Left lung (tissue), 10 donors: ENCODE results near the gene NIN. TPM values are rescaled to one million over a fixed set of nuclear protein-coding genes. Genes with fewer than 3 reads are reported as not detected.

Experiments
- ATAC-seq: fragments of 200-7000 bp; cut with Tn5 transposase; one replicate; pipeline ENCODE4 v1.9.1; 2020; ENCODE audit warnings: moderate library complexity
- DNase-seq, 4 donors: peaks; one replicate each; pipeline ENCODE4 v3.0.0-alpha.2; 2013 to 2020
- H3K27ac ChIP-seq, 2 donors: fragments of 200-600 bp; sonication (generic) in 1 of 2; one replicate each; pipeline versions ENCODE4 v1.5.0 to v1.8.0; 2020 to 2021
- H3K27me3 ChIP-seq, 2 donors: fragments of 200-600 bp; sonication (generic) in 1 of 2; one replicate each; pipeline versions ENCODE4 v1.5.0 to v1.8.0; 2020 to 2021
- H3K36me3 ChIP-seq, 2 donors: fragments of 200-600 bp; sonication (generic) in 1 of 2; one replicate each; pipeline versions ENCODE4 v1.5.0 to v1.8.0; 2020 to 2021
- H3K4me1 ChIP-seq, 2 donors: fragments of 200-600 bp; one replicate each; pipeline ENCODE4 v1.8.0; 2021
- H3K4me3 ChIP-seq, 2 donors: fragments of 200-600 bp; sonication (generic) in 1 of 2; one replicate each; pipeline versions ENCODE4 v1.5.0 to v1.8.0; 2020 to 2021; ENCODE audit warnings: mild to moderate bottlenecking in 1 of 2
- H3K9me3 ChIP-seq, 2 donors: fragments of 200-600 bp; sonication (generic) in 1 of 2; one replicate each; pipeline versions ENCODE4 v1.5.0 to v1.8.0; 2020 to 2021
- intact Hi-C, 2 donors: fragments of 100-400 bp; cut with DNase I; formaldehyde crosslinking; loops; one replicate each; pipeline versions ENCODE4 v1.11.2 to v1.14.2; 2022
- polyA plus RNA-seq, 6 donors: library from polyadenylated mRNA; unstranded; fragments of 120-200 nt; gene quantifications; one replicate each; pipeline ENCODE4 v1.2.1, GENCODE V29; 2013; ENCODE audit not compliant: insufficient read length in 6 of 6
- total RNA-seq, 2 donors: library from RNA; stranded (reverse); fragmentation: NEBNext Ultra II Directional; extraction: Animal tissue kit (Norgen Biotek cat#: 25700); gene quantifications; one replicate each; pipeline ENCODE4 v1.2.1, GENCODE V29; 2021
- TF ChIP-seq, protein P1 (sequence below), 2 donors: fragments of 200-600 bp; sonication (generic) in 1 of 2; IDR thresholded peaks; one replicate each; pipeline versions ENCODE4 v1.5.0 to v1.8.0; 2021; ENCODE audit warnings: antibody characterized with exemption in 2 of 2
- donor health status: DM: no; HTN: yes; CAD: no.
- donor health status: DM: no; HTN: no; CAD: no.

The NIN gene
- total and polyA plus RNA-seq, 8 donors = 25.2 to 49.6 (median 29.5) TPM

DNA sequence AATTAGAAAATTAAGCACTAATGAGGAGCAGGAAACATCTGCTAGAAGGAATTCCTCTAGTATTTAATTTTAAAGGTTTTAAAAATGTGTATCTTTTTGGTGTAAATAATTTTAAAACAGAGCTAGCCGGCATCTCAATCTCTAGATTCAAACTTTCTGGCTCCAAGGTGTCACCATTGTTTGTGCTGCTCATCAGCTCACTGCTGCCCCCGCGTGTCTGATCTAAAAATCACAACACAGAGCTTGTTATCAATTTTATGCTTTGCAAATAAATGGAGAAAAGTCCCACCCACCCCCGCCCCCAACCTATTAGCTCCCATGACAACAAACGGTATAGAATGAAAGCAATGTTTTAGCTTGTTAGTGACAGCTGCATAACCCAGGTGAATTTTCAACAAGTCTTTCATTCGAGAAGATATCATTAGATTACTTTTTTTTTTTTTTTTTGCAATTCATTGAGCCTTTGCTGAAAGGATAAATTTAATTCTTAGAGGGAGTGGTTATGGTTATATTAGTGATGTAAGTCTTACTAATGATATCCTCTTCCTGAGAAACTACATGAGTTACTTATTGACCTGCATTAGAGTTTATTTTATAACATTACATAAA lies 29.6 kb upstream of the NIN start:
- ATAC-seq = peak; percentile 94
- Histone ChIP-seq H3K36me3 (no peaks in the 10 kb centered on the region), H3K4me1 (peaks cover 5 to 19% of the 10 kb centered on the region in 2 donors), H3K9me3 (no peaks in the 10 kb centered on the region), H3K27ac (peak overlapping the region; percentile 72 to 73), H3K4me3 (peak overlapping the region; percentile 52 to 55), H3K27me3 (no peaks in the 10 kb centered on the region)
- TF ChIP-seq, protein P1, sequence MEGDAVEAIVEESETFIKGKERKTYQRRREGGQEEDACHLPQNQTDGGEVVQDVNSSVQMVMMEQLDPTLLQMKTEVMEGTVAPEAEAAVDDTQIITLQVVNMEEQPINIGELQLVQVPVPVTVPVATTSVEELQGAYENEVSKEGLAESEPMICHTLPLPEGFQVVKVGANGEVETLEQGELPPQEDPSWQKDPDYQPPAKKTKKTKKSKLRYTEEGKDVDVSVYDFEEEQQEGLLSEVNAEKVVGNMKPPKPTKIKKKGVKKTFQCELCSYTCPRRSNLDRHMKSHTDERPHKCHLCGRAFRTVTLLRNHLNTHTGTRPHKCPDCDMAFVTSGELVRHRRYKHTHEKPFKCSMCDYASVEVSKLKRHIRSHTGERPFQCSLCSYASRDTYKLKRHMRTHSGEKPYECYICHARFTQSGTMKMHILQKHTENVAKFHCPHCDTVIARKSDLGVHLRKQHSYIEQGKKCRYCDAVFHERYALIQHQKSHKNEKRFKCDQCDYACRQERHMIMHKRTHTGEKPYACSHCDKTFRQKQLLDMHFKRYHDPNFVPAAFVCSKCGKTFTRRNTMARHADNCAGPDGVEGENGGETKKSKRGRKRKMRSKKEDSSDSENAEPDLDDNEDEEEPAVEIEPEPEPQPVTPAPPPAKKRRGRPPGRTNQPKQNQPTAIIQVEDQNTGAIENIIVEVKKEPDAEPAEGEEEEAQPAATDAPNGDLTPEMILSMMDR (IDR thresholded peaks at IDR 0.05) = peak; percentile 66 to 76
- DNase-seq = peak; percentile 70 to 86 (median 80)
- intact Hi-C loops = loop anchor here in 1 of 2 donors (10.0 kb wide), 1 partner anchor 66 kb away; no protein-coding TSS in a partner anchor

DNA sequence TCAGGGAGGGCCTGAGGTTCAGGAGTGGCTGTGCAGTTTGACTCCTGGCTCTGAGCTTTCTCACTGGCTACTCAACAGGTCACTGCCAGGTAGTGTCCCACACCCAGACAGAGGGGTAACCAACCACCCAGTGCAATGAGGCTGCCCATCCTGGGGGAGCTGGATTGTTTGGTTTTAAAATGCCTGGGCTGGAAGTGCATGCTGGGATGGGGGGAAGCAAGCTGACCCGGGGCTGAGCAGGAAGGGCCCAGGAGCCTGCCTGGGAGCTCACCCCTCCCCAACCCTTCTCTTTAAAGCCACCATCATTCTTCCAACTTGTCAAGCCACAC lies 28.3 kb upstream of the NIN start:
- Histone ChIP-seq H3K27me3 (no peaks in the 10 kb centered on the region), H3K4me3 (peak overlapping the region; percentile 52 to 55), H3K4me1 (peaks cover 5 to 7% of the 10 kb centered on the region in 2 donors), H3K27ac (no peak overlapping the region), H3K36me3 (no peaks in the 10 kb centered on the region), H3K9me3 (no peaks in the 10 kb centered on the region)
- ATAC-seq (no peak), DNase-seq (no peak)
- intact Hi-C loops = no loop called here
- TF ChIP-seq, protein P1 (IDR thresholded peaks at IDR 0.05) = no peak

DNA sequence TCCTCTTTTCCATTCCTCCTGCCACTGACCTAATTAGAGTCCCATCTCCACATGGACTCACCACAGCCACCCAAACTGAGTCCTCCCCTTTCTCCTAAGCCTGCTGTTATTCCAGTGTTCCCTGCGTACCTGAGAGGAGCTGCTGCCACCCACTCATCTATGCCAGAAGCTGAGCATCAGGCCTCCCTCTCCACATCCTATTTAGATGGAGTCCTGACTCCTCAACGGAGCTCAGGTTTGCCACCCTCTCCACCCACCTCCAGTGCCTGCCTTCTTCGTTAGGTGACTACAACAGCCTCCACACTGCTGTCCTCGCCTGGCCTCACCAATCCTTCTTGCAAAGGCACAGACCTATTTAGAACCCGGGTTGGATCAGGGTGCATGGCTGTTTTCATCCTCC lies 25.7 kb upstream of the NIN start:
- no peaks in the 10 kb centered on the region for H3K36me3 ChIP-seq
- no peaks in the 10 kb centered on the region for H3K27me3 ChIP-seq
- no peak for DNase-seq
- no peak overlapping the region for H3K4me3 ChIP-seq
- ATAC-seq = no peak
- H3K4me1 ChIP-seq = peaks cover 5 to 7% of the 10 kb centered on the region in 2 donors
- H3K27ac ChIP-seq = no peak overlapping the region
- no peaks in the 10 kb centered on the region for H3K9me3 ChIP-seq
- intact Hi-C loops = no loop called here
- TF ChIP-seq, protein P1 (IDR thresholded peaks at IDR 0.05) = no peak

DNA sequence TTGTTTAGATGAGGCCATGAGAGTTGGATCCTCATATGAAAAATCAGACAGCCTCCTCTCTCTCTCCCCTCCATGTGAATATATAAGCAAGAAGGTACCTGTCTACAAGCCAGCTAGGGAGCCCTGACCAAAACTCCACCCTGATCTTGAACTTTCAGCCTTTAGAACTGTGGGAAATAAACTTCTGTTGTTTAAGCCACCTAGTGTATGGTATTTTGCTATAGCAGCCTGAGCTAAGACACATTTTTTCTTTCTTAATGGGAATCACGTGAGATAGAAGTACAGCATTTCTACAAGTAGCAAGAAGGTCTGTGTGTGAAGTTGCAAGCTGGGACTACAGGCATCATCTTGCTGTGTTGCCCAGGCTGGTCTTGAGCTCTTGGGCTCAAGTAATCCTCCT lies 24.6 kb upstream of the NIN start:
- Histone ChIP-seq H3K27ac (no peak overlapping the region), H3K4me3 (no peak overlapping the region), H3K27me3 (no peaks in the 10 kb centered on the region), H3K36me3 (no peaks in the 10 kb centered on the region), H3K4me1 (peaks cover 5 to 7% of the 10 kb centered on the region in 2 donors), H3K9me3 (no peaks in the 10 kb centered on the region)
- intact Hi-C loops = no loop called here
- TF ChIP-seq, protein P1 (IDR thresholded peaks at IDR 0.05) = no peak
- DNase-seq = no peak
- no peak for ATAC-seq

DNA sequence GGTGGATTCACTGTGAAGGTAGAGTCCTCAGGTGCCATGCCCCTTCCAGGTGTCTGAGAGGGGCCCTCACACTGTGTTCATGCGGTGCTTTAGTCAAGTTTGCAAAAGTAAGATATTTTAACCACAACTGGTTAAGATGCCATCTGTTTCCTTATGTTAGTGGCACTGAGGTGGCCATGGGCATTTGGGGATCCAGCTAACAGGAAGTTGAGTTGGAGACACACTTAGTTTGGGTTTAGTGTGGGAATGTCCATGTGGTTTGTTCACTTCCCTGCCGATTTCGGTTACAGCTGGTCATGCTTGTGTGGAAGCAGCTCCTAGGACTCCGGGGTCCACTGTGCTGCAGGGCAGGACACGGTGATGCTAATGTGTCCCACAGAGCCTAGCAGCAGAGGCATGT lies 23.6 kb upstream of the NIN start:
- DNase-seq (no peak), ATAC-seq (no peak)
- Histone ChIP-seq H3K27me3 (no peaks in the 10 kb centered on the region), H3K9me3 (no peaks in the 10 kb centered on the region), H3K36me3 (no peaks in the 10 kb centered on the region), H3K4me1 (peaks cover 3 to 4% of the 10 kb centered on the region in 2 donors), H3K27ac (no peak overlapping the region), H3K4me3 (no peak overlapping the region)
- intact Hi-C loops = no loop called here
- TF ChIP-seq, protein P1 (IDR thresholded peaks at IDR 0.05) = no peak
